GM19351 (cell line): ENCODE results near the gene C19orf12.
"Not testable (repeated sequence)": the region's sequence is repeated elsewhere in the genome, so short reads cannot be mapped to it uniquely, and the experiment has no call there.

Source experiments
- ATAC-seq: cut with Tn5 transposase; IDR thresholded peaks from one replicate; pipeline ENCODE4 v1.9.1; 2021; ENCODE audit warnings: mild to moderate bottlenecking, moderate library complexity; ENCODE audit not compliant: unreplicated experiment

Gene C19orf12

GRCh38 chr19:29677001-29677817 is 37.9 kb downstream of the C19orf12 start:
- ATAC-seq = no peak

GRCh38 chr19:29676586-29676985 is 38.5 kb downstream of the C19orf12 start:
- ATAC-seq = no peak

GRCh38 chr19:29675650-29676186 is 39.3 kb downstream of the C19orf12 start:
- no peak for ATAC-seq

GRCh38 chr19:29675120-29675649 is 39.9 kb downstream of the C19orf12 start:
- no peak for ATAC-seq

GRCh38 chr19:29674374-29675119 is 40.5 kb downstream of the C19orf12 start:
- no peak for ATAC-seq

- ATAC-seq = no peak
Measured at GRCh38 chr19:29673451-29674371, 41.4 kb downstream of the C19orf12 start.

- peak; percentile 39 for ATAC-seq
Measured at GRCh38 chr19:29672933-29673336, 42.1 kb downstream of the C19orf12 start.

GRCh38 chr19:29672319-29672932 is 42.6 kb downstream of the C19orf12 start:
- no peak for ATAC-seq

- ATAC-seq = peak; percentile 83
Measured at GRCh38 chr19:29671393-29672160, 43.5 kb downstream of the C19orf12 start.

- not testable (repeated sequence) for ATAC-seq
Measured at GRCh38 chr19:29671026-29671392, 44.1 kb downstream of the C19orf12 start.

GRCh38 chr19:29670255-29670654 is 44.8 kb downstream of the C19orf12 start:
- no peak for ATAC-seq

- ATAC-seq = no peak
Measured at GRCh38 chr19:29668746-29669609, 46.1 kb downstream of the C19orf12 start.

- no peak for ATAC-seq
Measured at GRCh38 chr19:29667901-29668341, 47.1 kb downstream of the C19orf12 start.

- no peak for ATAC-seq
Measured at GRCh38 chr19:29667387-29667783, 47.7 kb downstream of the C19orf12 start.

- no peak for ATAC-seq
Measured at GRCh38 chr19:29666578-29667386, 48.3 kb downstream of the C19orf12 start.

GRCh38 chr19:29665826-29666577 is 49.1 kb downstream of the C19orf12 start:
- peak; percentile 11 for ATAC-seq
